Stimulated activated CD4-positive, alpha-beta T cell treated with anti-CD3 and anti-CD28 coated beads, Interleukin-15, amount 100 ng/mL, for 1 hour (primary cell): Measurements from ENCODE around the gene SEC14L1.

Source experiments
- DNase-seq, 2 donors: peaks; one replicate each; pipeline ENCODE4 v3.0.0-alpha.2; 2020; ENCODE audit warnings: low read depth in 1 of 2, low spot score in 1 of 2

SEC14L1 gene

DNA sequence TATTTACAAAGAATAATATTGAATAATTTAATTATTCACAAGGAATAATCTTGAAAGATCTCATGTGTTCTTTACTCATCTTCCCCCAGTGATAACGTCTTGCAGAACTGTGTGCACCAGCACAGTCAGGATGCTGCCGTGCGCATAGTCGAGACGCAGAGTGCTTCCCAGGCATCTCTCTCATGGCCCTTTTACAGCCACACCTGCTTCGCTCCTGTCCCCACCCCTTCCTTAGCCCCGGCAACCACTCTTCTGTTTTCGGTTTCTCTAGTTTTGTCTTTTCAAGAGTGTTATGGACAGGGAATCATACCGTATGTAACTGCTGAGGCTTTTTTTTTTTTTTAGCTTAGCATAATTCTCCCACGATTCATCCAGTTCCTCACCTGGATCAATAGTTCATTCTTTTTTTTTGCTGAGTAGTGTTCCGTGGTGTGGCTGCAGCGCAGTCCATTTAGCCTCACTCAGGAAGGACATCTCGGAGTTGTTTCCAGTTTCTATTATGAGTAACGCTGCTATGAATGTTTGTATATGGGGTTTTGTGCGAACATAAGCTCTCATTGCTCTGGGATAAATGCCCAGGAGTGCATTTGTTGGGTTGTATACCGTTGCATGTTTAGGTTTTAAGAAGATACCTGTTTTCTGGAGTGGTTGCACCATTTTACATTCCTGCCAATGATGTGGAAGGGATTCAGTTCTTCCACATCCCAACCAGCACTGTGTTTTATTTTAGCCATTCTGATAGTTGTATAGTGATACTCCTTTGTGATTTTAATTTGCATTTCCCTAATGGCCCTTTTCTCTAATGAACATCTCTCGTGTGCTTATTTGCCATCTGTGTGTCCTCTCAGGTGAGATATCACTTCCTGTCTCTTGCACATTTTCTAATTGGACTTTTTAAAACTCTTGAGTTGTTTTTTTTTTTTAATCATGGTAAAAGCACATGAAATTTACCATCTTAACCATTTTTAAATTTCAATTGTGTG is 47.6 kb downstream of the SEC14L1 start:
- no peak for DNase-seq

DNA sequence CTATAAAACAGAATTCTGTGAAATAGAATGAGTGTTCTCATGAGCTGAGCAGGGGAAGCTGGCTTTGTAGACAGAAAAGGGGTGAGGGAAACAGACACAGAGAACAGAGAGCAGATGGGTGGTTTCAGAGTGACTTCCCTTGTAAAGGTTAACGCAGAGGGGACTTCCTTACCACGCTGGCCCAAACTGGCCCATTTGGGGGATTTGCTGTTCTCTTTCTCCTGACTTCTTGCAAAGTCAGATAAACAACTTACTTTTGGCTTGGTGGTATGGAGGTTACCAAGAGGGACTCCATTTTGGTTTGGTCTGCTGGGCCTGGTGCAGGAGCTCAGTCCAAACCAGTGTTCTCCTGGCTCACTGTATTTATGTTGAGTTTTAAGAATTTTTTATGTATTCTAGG is 48.4 kb downstream of the SEC14L1 start:
- DNase-seq = no peak

- no peak for DNase-seq
Measured at GRCh38 chr17:77190576-77190975, 49.8 kb downstream of the SEC14L1 start.

DNA sequence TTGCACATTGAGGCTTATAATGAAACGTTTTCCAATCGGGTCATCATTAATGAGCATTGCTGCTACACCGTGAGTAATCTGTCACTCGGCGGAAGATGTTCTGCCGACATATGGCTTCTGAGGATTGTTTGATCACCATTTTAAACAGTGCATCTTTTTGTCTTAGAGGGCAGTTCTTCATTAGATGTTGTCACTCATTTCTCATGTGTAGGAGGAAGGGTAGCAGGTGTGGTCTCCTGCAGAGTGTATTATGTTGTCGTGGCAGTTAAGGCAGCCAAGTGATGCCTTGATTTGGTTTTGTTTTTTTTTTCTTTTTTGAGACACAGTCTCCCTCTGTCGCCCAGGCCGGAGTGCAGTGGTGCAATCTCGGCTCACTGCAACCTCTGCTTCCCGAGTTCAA is 50.5 kb downstream of the SEC14L1 start:
- no peak for DNase-seq

DNA sequence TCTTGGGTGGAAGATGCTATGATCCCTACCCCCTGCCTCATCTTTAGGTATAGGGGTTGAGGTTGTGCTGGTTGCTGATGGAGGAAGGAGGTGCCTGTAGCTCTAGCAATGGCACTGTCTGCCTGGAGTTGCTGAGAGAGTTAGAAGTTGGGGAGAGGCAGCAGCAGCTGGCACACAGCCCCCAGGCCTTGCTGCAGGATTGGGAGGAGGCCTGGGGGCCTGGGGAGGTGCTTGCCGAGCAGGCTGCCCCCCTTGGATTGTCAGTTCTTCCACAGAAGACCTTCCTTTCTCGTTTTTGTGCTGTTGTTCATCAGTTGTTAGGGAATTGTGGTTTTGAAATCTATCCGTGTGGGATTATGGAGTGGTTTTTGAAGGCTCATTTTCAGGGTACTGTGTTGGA is 52.9 kb downstream of the SEC14L1 start:
- DNase-seq = no peak

- DNase-seq = no peak
Measured at GRCh38 chr17:77194179-77194578, 53.4 kb downstream of the SEC14L1 start.

DNA sequence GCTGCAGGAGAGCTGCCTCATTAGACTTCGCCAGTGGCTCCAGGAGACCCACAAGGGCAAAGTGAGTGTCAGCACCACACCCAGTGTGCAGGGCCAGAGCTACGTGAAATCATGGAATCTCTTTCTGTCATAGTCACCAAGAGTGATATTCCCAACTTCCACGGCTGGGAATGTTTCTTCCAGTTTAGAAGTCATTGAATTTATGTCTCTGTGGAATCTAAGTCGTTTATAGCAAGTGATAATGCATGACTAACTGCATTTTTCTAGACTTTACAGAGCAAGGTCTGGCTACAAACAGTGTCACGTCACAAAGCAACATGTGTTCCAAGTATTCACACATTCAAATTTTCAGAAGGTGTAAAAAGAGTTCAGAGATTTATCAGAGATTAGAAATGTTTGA is 55.5 kb downstream of the SEC14L1 start:
- DNase-seq = no peak

- DNase-seq = no peak
Measured at GRCh38 chr17:77197115-77197514, 56.3 kb downstream of the SEC14L1 start.

DNA sequence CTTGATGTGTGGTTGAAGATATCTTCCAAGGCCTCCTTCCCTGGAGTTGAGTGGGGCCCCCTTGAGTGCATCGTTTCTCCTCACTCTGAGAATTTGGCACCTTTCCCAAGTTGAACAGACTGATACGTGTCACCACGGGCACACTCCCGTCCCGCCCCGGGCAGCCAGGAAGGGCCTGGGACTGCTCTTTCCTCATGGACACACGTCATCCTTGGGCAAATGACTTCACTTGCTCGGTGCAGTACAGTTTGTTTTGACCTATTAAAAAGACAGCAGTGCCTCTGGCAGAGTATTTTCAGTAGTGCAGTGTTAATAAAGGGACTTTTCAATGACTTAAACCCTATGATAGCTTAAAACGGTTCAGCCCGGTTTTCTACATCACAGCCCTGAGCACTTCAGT is 59.9 kb downstream of the SEC14L1 start:
- no peak for DNase-seq

DNA sequence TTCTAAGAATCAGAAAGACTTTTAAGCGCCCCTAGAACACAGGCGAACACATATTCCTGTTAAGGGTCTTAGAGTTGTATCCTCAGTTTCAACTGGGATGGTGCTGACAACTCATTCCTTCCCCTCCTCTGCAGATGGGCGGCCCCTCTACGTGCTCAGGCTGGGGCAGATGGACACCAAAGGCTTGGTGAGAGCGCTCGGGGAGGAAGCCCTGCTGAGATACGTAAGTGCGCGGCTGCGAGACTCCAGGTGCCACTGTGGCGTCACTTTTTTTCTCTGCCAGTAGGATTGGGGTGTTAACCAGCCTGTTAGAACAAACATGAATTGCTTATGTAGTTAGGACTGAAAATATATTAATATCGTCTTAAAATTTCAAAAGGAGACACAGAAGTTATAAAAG is 62.7 kb downstream of the SEC14L1 start:
- DNase-seq = no peak

DNA sequence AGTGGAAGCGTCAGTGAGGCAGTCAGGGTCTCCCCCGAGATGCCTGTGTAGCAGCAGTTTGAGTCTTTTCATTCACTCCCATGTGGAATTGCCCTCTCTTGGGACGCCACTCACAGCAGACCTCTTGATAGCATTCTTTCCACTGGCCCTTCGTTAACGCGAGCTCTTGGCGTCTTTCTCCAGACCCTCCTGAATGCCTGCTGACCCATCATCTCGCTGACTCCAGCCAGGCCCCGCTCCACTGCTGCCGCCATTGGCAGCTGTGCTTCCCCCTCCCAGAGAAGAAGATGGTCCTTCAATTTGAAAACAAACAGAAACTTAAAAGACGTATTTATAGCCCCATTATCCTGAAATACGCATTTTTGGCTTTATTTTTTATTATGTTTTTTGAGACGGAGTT is 63.1 kb downstream of the SEC14L1 start:
- DNase-seq = no peak

DNA sequence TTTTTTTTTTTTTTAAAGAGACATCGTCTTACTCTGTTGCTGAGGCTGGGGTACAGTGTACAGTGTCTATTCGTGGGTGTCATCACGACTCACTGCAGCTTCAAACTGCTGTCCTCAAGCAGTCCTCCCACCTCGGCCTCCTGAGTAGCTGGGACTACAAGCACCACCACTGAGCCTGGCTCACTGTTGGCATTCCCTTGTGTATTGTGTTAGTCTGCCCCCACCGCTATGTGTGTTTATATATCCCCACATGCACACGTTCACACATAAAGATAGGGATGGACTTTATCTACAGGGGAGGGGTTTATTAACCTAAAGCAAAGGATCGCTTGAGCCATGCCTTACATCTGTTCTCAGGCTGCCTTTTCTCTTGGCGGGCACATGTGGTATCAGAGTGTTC is 63.8 kb downstream of the SEC14L1 start:
- DNase-seq = no peak

DNA sequence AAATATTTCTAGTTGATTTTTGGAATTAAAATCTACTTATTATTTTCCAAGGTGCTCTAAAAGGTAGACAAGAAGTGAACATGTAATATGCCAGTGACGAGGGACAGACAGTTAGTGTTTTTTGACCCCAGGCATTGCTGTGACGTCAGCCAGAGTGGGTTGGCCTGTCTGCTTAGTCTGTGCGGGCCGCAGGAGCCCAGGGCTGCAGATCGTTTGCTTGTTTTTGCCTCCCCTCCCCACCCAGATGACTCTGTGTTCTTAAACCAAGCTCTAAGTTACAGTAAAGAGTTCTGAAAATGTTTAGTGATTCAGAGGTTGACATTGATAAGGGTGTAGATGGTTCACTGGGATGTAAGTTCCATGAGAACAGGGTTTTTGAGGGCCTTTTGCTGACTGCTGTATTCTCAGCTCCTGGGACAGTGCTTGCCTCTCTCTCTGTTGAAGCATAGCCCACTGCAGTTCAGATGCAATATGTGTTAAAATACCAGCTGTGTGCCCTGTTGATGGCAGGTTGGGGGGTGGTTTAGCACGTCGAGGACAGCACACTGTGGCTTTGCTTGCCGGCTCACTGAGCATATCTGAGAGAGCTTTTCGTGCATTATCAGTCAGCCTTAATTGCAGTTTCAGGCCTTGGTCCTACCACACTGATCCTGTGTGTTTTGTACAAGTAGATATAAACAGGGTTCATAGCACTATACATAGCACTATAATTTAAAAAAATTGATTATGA is 64.8 kb downstream of the SEC14L1 start:
- no peak for DNase-seq

GRCh38 chr17:77206158-77206956 is 65.6 kb downstream of the SEC14L1 start:
- no peak for DNase-seq

GRCh38 chr17:77207689-77208216 is 67.0 kb downstream of the SEC14L1 start:
- no peak for DNase-seq

DNA sequence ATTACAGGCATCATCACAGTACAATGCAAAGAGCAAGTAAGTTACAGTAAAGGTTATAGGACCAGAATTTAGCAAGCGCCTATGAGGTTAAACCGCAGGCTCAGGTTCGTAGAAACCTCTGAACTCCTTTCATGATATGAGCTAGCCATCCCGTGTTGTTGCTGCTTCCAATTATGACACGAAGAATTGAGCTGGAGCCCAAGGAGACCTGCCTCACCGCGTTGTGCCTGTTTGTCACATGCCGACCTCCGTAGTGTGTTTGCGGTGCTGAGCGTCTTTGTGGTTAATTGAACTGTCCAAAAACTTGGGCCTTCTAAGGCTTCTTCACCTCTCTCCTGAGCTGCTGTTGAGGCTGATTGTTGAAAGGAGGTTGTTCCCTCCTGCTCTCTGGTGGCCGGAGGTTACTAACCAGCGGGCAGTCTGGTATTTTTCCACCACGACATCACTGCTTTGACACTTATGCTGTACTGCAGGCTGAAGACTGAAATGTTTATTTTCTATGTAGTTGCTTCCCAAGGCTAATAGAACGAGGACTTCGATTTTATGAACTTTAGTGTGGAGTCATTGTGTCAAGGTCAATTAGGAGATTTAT is 67.5 kb downstream of the SEC14L1 start:
- DNase-seq = no peak

GRCh38 chr17:77208856-77209255 is 68.1 kb downstream of the SEC14L1 start:
- DNase-seq = no peak

DNA sequence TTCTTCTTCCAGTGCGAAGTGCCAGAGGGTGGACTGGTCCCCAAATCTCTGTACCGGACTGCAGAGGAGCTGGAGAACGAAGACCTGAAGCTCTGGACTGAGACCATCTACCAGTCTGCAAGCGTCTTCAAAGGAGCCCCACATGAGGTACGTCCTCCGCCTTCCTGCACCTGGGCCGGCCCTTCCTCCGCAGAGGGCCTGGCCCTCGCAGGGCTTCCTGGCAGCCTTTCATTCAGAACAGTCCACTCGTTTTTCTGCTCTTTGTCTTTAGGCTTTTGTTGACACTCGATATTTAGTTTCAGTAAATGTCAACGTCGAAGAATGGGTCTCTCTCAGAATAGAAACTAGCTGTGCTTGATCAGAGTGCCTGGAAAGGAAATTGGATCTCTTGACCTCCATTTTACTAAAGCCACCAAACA is 68.6 kb downstream of the SEC14L1 start:
- no peak for DNase-seq

DNA sequence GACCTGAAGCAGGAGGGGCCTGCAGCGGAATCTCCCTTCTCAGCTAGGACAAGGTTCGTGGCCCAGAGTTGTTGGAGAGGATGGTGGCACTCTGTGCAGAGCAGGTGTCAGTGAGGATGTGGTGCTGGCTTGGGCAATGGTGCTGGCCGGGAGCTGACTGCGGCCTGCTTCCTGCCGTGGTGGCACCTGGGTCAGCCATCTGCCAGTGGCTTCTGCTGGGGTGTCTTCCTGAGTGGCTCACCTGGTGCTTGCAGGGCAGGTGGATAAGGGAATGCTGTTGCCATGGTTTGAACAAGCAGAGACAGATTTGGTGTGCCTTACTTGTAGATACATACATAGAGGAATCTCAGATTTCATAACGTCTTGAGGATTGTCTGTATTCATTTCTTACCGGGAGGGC is 69.6 kb downstream of the SEC14L1 start:
- DNase-seq = no peak

- no peak for DNase-seq
Measured at GRCh38 chr17:77210946-77211541, 70.3 kb downstream of the SEC14L1 start.
